Tibial artery (tissue), 4 donors: ENCODE data around the gene POMT1.
"Not testable (repeated sequence)": the region's sequence is repeated elsewhere in the genome, so short reads cannot be mapped to it uniquely, and the experiment has no call there.

Source experiments
- DNase-seq, 2 donors: peaks; one replicate each; pipeline ENCODE4 v3.0.0-alpha.2; 2019
- H3K27ac ChIP-seq, 2 donors: fragments of 200-600 bp; sonication (generic) in 1 of 2; 1 replicate in 1 of 2; 2 replicates in 1 of 2; pipeline ENCODE4 v1.5.1; 2018 to 2019; ENCODE audit warnings: mild to moderate bottlenecking in 1 of 2
- H3K27me3 ChIP-seq, 2 donors: fragments of 200-600 bp; sonication (generic) in 1 of 2; one replicate each; pipeline versions ENCODE4 v1.5.1 to v1.6.0; 2016 to 2019
- H3K36me3 ChIP-seq, 3 donors: fragments of 200-600 bp; sonication (generic) in 2 of 3; one replicate each; pipeline ENCODE4 v1.5.1; 2016 to 2019; ENCODE audit warnings: mild to moderate bottlenecking in 2 of 3
- H3K4me1 ChIP-seq, 4 donors: fragments of 200-600 bp; sonication (generic) in 2 of 4; 1 replicate in 3 of 4; 2 replicates in 1 of 4; pipeline ENCODE4 v1.5.1; 2016 to 2019
- H3K4me3 ChIP-seq, 2 donors: fragments of 200-600 bp; sonication (generic) in 1 of 2; 1 replicate in 1 of 2; 2 replicates in 1 of 2; pipeline ENCODE4 v1.5.1; 2018 to 2019; ENCODE audit warnings: mild to moderate bottlenecking in 2 of 2
- H3K9me3 ChIP-seq, 3 donors: fragments of 200-600 bp; sonication (generic) in 1 of 3; one replicate each; pipeline ENCODE4 v1.5.1; 2016 to 2019
- CTCF ChIP-seq, 2 experiments: fragments of 200-600 bp in 1 of 2; fragments of 450-650 bp in 1 of 2; IDR thresholded peaks; one replicate each; pipeline ENCODE4 v1.5.1; 2017 to 2019; ENCODE audit warnings: antibody characterized with exemption in 2 of 2, mild to moderate bottlenecking in 1 of 2, moderate library complexity in 1 of 2
- intact Hi-C: fragments of 100-400 bp; cut with DNase I; formaldehyde crosslinking; loops from one replicate; pipeline ENCODE4 v1.15.0; 2023; ENCODE audit warnings: low total_unique reads

POMT1 gene

GRCh38 chr9:131539223-131539923 lies 36.7 kb downstream of the POMT1 start:
- H3K9me3 ChIP-seq = peaks cover 0 to 26% (median 19%) of the 10 kb centered on the region in 3 donors
- DNase-seq = no peak
- H3K4me1 ChIP-seq = no peaks in the 10 kb centered on the region
- intact Hi-C loops = no loop called here
- TF ChIP-seq CTCF (IDR thresholded peaks at IDR 0.05) = no peak
- no peak overlapping the region for H3K4me3 ChIP-seq
- no peaks in the 10 kb centered on the region for H3K36me3 ChIP-seq
- H3K27ac ChIP-seq = no peak overlapping the region
- peaks cover 0 to 4% of the 10 kb centered on the region in 2 donors for H3K27me3 ChIP-seq

GRCh38 chr9:131543141-131543540 lies 40.4 kb downstream of the POMT1 start:
- Histone ChIP-seq H3K36me3 (no peaks in the 10 kb centered on the region), H3K4me1 (peaks cover 0 to 22% (median 15%) of the 10 kb centered on the region in 4 donors), H3K27me3 (peaks cover 3 to 39% of the 10 kb centered on the region in 2 donors), H3K4me3 (no peak overlapping the region), H3K27ac (no peak overlapping the region), H3K9me3 (peaks cover 0 to 28% (median 19%) of the 10 kb centered on the region in 3 donors)
- no peak for DNase-seq
- TF ChIP-seq CTCF (IDR thresholded peaks at IDR 0.05) = no peak
- intact Hi-C loops = no loop called here

- intact Hi-C loops = no loop called here
- no peak for DNase-seq
Observed at GRCh38 chr9:131545003-131545785, 42.5 kb downstream of the POMT1 start, which contains the start of gene PRRT1B. TSS of gene PRRT1B (plus strand) at chr9:131545523. CDS start at chr9:131545616, 93 bp downstream.

GRCh38 chr9:131545786-131546335 lies 43.1 kb downstream of the POMT1 start:
- Histone ChIP-seq H3K27me3 (peaks cover 3 to 52% of the 10 kb centered on the region in 2 donors), H3K4me3 (peak overlapping the region in 1 of 2 donors; percentile 34), H3K27ac (no peak overlapping the region), H3K36me3 (no peaks in the 10 kb centered on the region), H3K4me1 (peaks cover 0 to 22% (median 15%) of the 10 kb centered on the region in 4 donors), H3K9me3 (peaks cover 0 to 28% (median 19%) of the 10 kb centered on the region in 3 donors)
- DNase-seq = no peak
- TF ChIP-seq CTCF (IDR thresholded peaks at IDR 0.05) = no peak
- intact Hi-C loops = no loop called here

More at GRCh38 chr9:131545003-131545785, 42.5 kb downstream of the POMT1 start, which contains the start of gene PRRT1B:
- TF ChIP-seq CTCF (IDR thresholded peaks at IDR 0.05) = no peak
- Histone ChIP-seq H3K4me1 (peaks cover 0 to 22% (median 15%) of the 10 kb centered on the region in 4 donors), H3K27me3 (peaks cover 3 to 52% of the 10 kb centered on the region in 2 donors), H3K36me3 (no peaks in the 10 kb centered on the region), H3K27ac (no peak within 1 kb of the TSS), H3K9me3 (peaks cover 0 to 28% (median 19%) of the 10 kb centered on the region in 3 donors), H3K4me3 (peak within 1 kb of the TSS in 1 of 2 donors; percentile 34)

- no peak for DNase-seq
- intact Hi-C loops = no loop called here
- peaks cover 0 to 28% (median 19%) of the 10 kb centered on the region in 3 donors for H3K9me3 ChIP-seq
- H3K4me3 ChIP-seq = peak overlapping the region in 1 of 2 donors; percentile 34
- H3K36me3 ChIP-seq = no peaks in the 10 kb centered on the region
- H3K4me1 ChIP-seq = peaks cover 0 to 22% (median 15%) of the 10 kb centered on the region in 4 donors
- peaks cover 3 to 54% of the 10 kb centered on the region in 2 donors for H3K27me3 ChIP-seq
- H3K27ac ChIP-seq = no peak overlapping the region
- no peak for TF ChIP-seq CTCF (IDR thresholded peaks at IDR 0.05)
Observed at GRCh38 chr9:131546336-131547084, 43.8 kb downstream of the POMT1 start.

GRCh38 chr9:131549186-131549585 lies 46.5 kb downstream of the POMT1 start:
- Histone ChIP-seq H3K27me3 (peaks cover 3 to 73% of the 10 kb centered on the region in 2 donors), H3K4me1 (peaks cover 0 to 22% (median 15%) of the 10 kb centered on the region in 4 donors)
- DNase-seq, H3K9me3 ChIP-seq, intact Hi-C loops, H3K36me3 ChIP-seq, H3K4me3 ChIP-seq, H3K27ac ChIP-seq: not testable (repeated sequence)

GRCh38 chr9:131550465-131550864 lies 47.7 kb downstream of the POMT1 start:
- H3K4me3 ChIP-seq, H3K36me3 ChIP-seq, DNase-seq, intact Hi-C loops, H3K9me3 ChIP-seq, H3K27ac ChIP-seq: not testable (repeated sequence)
- Histone ChIP-seq H3K4me1 (peaks cover 0 to 21% (median 14%) of the 10 kb centered on the region in 4 donors), H3K27me3 (peaks cover 0 to 77% of the 10 kb centered on the region in 2 donors)
